GM18907 (cell line): ENCODE data around the gene TUBAL3.

Experiments
- ATAC-seq: cut with Tn5 transposase; IDR thresholded peaks from one replicate; pipeline ENCODE4 v1.9.1; 2021; ENCODE audit warnings: mild to moderate bottlenecking, moderate library complexity; ENCODE audit not compliant: unreplicated experiment

The TUBAL3 gene

GRCh38 chr10:5343979-5344378 lies 60.6 kb downstream of the TUBAL3 start:
- ATAC-seq, result no peak

GRCh38 chr10:5343561-5343960 lies 61.1 kb downstream of the TUBAL3 start:
- ATAC-seq, result no peak
